HT-29 (cell line): ENCODE measurements around the gene PKD2L2. TPM values are rescaled to one million over a fixed set of nuclear protein-coding genes. Genes with fewer than 3 reads are reported as not detected.
"Not testable (repeated sequence)": the region's sequence is repeated elsewhere in the genome, so short reads cannot be mapped to it uniquely, and the experiment has no call there.

Experiments
- DNase-seq: peaks from one replicate; pipeline ENCODE4 v3.0.0-alpha.2; 2015; ENCODE audit warnings: low spot score
- total RNA-seq: library from RNA; depleted of rRNA; stranded (reverse); fragments of >200 nt; shearing (Covaris generic); gene quantifications from 2 replicates; pipeline ENCODE4 v1.2.3, GENCODE V29; 2014

Gene PKD2L2
- total RNA-seq, 1 experiment from 2014 or later, result not detected

DNA sequence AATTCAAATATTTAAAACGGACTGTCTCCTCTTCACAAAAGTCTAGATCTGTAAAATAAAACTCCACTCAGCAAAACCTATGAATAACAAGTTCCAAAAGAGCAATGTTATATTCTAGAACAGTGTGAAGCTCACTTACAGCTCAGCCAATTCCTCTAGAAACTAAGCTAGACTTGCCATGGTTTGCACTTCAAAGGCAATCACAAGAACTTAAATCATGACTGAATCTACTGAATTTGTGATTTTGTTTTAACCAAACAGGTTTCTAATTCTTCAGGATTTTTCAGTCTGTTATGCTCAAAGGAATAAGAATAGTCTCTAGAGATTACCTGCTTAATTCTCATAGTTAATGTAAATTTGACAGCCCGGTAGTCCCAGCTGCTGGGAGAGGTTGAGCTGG lies 1.4 kb upstream of the PKD2L2 start:
- DNase-seq, result no peak

DNA sequence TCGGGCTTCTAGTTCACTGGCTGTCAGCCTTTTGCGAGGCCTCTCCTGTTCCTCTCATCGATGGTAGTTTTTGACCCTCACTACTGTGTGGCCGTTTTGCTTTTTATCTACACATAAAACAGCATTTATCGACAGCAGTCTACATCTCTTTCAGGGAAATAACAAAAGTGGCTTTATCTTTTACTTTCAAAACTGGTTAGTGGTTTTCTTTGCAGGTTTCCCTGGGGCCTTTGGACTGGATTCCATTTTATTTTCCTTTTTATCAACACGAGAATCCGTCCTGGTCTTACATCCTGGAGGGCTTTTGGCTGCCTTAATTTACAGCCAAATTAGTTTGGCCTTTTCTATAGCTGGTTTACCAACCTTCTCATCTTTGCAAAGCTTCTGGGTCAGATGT lies 793 bp upstream of the PKD2L2 start:
- DNase-seq, result no peak

DNA sequence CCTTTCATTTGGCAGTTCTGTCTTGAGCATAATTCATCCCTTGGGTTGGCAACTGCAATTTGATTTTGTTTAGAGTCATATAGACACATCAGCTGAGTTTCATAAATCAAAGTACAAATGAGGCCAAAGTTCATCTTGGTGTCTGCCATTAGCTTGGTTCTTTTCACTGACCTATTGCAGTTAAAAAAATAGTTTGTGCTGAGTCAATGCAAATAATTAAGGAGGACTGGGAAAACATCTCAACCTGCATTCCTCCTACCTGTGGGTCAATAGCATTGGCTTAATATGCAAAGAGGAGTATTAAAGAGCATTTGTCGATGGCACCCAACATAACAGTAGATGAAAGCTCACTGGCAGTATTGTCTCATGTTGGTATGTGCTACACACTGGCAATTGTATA lies 1.6 kb downstream of the PKD2L2 start:
- peak; percentile 38 for DNase-seq

DNA sequence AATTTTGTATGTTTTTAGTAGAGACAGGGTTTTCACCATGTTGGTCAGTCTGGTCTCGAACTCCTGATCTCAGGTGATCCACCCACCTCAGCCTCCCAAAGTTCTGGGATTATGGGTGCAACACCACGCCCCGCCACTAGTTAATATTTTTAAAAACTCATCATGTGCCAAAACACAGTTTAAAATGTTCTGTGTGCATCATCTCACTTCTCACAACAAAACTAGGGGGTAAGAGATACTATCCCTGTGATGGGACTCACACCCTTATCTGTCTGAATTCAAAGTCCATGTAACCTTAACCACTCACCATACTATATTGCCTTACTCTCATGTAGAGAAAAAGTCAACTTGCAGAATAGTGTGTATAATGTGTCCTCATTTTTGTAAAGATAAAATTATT lies 2.6 kb downstream of the PKD2L2 start:
- DNase-seq, result no peak

DNA sequence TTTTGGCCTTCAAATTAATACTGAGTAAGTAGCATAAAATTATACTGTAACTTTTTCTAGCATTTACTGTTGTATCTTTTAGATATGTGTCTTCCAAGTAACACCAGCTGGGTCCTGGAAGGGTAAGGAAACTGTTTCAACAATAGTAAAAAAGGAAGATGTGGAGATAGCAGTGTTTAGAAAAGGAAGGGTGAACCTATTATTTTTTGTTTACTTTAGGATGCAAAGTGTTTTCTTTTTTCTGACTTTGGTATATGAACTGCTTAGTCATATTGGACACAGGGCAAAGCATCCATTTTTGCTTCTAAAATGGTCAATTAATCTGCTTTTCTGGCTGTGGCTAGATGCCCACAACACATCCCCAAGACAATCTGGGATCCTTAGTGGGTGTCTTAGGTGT lies 5.3 kb downstream of the PKD2L2 start:
- no peak for DNase-seq

DNA sequence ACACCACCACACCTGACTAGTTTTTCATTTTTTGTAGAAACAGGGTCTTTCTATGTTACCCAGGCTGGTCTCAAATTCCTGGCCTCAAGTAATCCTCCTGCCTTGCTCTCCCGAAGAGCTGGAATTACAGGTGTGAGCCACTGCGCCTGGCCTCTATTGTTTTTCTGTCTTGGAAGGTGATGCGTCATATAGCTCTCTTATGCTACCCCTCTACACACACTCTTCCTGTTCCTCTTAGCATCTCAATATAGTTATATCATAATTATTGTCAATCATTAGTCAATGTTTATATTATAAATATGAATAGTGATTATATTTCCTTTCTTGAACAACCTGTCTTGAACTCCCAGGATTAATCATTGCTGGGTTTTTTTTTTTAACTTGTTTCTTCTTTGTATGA lies 7.3 kb downstream of the PKD2L2 start:
- no peak for DNase-seq

DNA sequence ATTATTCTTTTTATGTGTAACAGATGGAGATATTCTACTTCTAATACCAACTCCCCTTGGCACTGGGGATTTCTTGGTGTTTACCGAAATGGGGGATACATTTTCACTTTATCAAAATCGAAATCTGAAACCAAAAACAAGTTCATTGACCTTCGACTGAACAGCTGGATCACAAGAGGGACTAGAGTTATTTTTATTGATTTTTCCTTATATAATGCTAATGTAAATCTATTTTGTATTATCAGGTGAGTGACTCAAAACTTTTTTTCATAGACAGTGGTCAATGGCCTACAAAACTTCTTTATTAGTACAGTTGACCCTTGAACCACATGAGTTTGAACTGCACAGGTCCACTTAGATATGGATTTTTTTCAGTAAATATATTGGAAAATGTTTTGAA lies 10.2 kb downstream of the PKD2L2 start:
- DNase-seq, result no peak

DNA sequence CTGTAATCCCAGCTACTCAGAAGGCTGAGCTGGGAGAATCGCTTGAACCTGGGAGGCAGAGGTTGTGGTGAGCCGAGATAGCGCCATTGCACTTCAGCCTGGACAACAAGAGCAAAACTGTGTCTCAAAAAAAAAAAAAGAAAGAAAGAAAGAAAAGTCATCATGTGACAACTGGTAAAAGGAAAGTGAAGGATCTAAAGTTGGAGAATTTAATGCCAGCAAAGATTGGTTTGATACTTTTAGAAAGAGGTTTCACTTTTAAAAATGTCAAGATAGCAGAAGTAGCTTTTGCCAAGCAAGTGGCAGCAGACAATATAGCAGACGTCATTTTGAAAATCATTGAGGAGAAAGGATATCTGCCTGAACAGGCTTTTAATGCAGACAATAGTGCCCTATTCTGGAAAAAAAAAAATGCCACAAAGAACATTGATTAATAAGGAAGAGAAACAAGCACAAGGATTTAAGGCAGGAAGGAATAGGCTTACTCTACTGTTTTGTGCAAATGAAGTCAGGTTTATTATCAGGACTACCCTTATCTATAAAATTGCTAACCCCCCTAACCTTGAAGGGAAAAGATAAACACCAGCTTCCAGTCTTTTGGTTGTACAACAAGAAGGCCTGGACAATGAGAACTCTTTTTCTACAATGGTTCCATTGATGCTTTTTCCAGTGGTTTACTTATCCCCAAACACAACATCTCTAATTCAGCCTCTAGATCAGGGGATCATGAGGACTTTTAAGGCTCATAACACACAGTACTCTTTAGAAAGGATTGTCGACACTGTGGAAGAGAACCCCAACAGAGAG lies 12.0 kb downstream of the PKD2L2 start:
- DNase-seq, result no peak

DNA sequence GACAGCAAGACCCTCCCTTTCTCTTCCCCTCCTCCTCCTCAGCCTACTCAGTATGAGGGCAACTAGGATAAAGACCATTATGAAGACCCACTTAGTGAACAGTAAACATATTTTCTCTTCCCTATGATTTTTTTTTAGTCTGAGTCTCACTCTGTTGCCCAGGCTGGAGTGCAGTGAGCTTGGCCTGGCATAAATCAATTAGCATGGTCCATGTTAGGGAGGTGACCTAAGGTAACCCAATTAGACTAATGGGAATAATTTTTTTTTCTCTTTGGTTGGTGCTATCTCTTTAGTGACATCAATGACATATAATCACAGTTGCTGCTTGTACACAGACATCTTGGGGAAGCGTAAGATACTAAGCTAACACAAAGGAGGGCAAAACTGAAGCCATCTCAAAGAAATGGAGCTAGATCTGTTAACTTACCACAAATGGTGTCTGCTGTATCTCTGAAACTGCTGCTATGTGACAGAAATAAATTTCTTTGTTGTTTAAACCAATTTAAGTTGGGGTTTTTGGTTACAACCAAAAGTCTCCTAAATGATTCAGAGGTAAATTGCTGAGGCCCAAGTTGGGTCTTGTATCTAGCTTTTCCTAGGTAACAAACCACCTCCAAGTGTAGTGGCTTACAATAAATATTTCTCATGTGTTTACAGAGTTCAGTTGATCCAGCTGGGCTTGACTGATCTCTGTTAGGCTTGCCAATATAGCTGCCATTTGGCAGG lies 13.3 kb downstream of the PKD2L2 start:
- DNase-seq, result no peak

DNA sequence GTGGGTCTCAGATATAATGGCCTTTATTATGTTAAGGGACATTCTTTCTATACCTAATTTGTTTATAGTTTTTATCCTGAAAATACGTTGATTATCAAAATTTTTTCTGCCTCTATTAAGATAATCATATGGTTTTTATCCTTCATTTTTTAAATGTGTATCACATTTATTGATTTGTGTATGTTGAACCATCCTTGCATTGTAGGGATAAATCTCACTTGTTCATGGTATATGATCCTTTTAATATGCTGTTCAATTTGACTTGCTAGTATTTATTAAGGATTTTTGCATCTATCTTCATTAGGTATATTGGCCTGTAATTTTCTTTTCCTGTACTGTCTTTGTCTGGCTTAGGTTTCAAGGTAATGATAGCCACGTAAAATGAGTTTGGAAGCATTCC lies 25.5 kb downstream of the PKD2L2 start:
- no peak for DNase-seq

DNA sequence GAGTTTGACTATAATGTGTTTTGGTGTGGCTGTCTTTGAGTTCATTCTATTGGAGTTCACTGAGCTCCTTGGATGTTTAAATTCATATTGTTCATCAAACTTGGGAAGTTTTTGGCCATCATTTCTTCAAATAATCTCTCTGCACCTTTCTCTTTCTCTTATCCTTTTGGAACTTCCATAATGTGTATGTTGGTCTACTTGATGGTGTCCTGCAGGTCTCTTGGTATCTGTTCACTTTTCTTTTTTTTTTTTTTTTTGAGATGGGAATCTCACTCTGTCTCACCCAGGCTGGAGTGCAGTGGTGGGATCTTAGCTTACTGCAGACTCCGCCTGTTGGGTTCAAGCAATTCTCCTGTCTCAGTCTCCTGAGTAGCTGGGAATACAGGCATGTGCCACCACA lies 27.7 kb downstream of the PKD2L2 start:
- no peak for DNase-seq

DNA sequence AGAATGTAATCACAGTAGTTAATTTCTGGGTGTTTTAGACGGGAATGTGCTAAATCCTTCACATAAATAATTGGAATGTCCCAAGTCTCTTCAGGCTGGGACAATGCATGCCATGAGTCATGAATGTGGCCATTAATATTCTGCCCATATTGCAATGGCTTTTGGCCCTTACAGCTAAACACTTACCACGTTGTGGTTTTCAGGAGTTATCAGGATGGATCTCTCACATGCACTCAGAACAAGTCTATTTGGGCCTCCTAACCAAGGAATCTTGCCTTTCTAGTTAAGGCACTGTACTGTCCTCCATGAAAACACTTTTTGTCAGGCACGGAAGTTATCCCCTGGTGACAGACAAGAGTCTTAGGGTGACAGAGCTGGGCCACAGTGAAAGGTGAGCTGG lies 32.7 kb downstream of the PKD2L2 start:
- DNase-seq, result peak; percentile 56

DNA sequence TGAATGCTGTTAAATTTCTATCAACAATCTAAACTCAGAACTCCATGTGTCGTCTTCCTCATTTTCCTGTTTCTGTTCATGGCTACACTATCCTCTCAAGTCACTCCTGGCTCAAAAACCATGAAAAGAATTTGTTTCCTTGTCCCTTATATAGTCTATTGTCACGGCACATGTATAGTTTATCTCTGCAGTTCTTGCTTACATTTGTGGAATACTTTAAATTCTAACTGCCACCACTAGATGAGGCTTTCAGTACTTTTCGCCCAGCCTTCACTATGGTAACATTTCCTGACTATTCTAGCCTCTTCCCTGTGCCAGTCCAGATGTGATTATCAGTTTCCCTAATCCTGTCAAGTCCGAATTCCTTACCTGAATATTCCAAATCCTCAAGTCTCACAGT lies 34.6 kb downstream of the PKD2L2 start:
- DNase-seq, result no peak

DNA sequence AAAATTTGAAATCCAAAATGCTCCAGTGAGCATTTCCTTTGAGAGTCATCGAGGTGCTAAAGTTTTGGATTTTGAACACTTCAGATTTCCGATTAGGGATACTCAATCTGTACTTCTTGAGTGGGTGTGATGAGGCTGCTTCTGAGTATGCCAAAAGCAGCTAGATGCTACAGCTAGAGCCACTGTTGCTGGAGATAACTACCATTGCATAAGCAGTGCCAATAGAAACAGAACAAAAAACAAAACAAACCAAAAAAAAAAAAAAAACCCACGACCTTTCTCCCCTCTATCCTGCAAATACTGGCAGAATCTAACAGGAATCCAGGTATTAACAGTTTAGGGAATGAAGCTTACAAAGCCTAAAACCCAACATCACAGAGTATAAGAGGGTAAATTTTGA lies 43.5 kb downstream of the PKD2L2 start:
- DNase-seq, result no peak

DNA sequence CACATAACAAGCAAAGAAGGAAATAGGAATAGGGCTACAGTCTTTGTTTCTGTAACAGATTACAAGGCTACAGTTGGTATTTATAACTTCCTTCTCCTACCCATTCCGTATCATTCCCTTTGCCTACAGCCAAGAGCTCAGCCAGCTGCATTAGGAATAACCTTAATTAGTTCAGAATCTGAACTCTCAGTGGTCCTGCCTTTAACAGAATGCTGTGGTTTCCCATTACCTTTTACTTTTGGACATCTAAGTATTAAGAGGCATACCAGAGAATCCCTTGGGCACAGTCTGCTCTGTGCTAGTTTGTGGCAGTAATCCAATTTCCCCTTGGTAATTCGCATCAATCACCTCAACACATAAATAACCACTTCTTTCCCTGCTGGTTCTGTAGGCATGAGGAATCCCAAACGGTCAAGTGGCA lies 44.2 kb downstream of the PKD2L2 start:
- no peak for DNase-seq

DNA sequence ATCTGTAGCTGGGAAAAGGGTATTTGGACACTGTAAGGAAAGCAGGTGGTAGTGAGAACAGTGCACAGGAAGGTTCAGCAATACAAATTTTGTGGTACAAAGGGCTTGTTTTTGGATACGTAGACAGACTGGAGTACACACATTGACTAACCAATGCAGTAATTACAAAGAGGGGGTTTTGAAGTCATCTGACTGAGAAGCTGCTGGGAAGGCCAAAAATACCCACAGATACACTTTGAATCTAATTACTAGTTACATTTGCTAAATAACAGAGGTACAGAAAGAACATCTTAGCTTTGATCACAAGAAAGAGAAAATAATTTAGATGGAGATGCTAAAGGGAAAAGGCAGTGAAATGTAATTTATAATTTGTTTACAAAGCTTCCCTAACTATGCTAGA lies 45.9 kb downstream of the PKD2L2 start:
- no peak for DNase-seq

DNA sequence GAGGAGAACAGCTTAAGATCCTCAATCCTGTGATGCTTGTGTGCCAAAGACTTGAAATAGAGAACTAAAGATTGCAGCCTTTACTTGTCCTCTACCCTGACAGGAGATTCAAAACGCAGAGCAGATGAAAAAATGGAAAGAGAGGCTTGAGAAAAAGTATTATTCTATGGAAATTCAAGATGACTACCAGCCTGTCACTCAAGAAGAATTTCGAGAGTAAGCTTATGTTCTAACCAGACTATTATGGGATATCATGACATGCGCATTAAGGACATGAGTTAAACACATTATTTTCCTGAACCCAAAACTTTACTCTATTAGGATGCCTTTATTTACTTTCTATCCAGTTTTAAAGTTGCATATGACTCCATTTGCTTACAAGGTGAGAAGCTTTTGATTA lies 46.4 kb downstream of the PKD2L2 start:
- no peak for DNase-seq

DNA sequence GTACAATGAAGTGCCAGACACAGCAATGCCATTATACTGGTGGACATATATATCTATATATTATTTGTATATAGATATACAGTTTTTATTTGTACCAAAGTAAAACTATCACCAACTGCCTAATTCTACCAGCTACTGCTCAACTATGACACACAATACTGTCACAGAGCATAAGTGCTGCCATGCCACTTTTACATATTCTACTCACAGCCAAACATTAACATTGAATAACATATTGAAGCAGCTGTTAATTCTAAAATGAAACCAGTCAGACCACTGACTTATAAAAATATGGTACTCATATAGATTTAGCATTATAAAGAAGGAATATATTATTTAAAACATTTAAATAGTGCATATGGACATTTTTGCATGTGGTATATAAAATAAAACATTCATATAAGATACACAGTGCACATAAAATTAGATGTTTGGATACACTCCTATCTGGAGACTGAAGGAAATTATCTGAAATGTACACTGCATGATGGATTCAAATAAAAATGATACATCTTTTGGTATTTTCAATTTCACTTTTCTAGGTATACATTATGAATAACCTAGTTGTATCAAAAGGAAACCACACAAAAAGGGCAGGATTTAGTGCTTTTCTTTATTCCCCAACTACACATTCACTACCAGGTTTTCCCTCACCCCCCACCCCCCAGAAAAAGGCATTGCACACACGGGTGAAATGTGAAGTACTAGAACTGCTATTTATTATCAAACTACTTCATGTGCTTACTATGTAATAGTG lies 48.9 kb downstream of the PKD2L2 start:
- DNase-seq, result no peak

DNA sequence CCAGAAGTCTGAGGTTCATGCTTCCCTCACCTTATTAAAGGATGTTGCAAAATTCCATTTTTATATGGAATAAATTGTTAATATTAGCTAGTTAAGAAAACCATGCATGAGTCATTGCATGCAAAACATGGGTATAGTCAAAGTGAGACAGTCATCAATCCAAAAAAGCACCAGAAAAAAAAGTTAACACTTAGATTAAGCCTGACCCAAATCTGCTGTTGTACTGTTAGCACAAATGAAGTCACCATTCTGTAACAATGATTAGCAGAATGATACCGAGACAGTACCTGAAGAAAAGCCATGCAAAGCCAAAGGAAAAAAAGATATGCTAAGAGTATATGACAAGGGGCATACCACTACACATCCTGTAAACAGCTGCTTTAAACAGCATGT lies 49.5 kb downstream of the PKD2L2 start:
- DNase-seq, result no peak

DNA sequence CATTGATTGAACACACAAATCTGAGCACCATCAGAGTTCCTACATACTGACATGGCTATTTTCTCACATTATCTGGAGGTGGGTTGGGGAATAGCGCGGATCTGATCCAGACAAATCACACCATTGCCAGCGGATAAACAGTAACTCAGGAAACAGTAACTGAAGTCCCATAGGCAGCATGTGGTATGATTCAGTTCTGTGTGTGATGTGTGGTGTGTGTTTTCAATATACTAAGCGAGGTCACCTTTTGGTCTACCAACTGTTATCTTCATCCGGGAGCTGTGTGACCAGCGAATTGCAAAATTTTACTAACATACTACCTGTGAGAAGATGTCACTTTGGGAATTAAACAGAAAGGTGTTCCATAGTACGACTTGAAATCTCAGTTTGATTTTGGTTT lies 50.1 kb downstream of the PKD2L2 start:
- no peak for DNase-seq

DNA sequence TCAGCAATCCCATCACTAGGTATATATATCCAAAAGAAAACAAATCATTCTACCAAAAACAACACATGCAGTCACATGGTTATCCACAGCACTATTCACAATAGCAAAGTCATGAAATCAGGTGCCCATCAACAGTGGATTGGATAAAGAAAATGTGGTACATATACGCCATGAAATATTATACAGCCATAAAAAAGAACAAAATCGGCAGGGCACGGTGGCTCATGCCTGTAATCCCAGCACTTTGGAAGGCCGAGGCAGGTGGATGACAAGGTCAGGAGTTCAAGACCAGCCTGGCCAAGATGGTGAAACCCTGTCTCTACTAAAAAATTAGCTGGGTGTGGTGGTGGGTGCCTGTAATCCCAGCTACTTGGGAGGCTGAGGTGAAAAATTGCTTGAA lies 55.0 kb downstream of the PKD2L2 start:
- DNase-seq, result not testable (repeated sequence)

DNA sequence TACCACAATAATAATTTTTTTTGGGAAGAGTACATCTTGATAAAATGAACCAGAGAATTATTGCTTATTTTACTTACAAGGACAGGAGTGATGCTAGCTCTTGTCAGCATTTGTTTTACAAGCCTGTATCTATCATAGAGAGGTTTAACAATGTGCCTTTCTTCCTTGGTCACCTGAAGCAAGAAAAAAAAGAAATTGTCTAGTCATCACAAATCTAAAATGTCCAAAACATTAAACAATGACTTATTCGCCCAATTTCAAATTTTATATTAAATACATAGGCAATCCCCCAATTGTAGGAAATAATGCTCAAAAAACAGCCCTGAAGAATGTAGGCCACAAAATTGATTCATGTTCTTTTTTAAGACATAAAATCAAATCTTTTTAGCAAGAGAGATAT lies 56.6 kb downstream of the PKD2L2 start:
- no peak for DNase-seq
